ENCODE measurements around the gene GRAMD1A.

The GRAMD1A gene

GRCh38 chr19:35000647-35001501 is 751 bp downstream of the GRAMD1A start (continued):
- TF ChIP-seq REST (tag by site-specific recombination; IDR thresholded peaks at IDR 0.05) = 0 out of 2 replicates have a peak, but pooled peaks have one; percentile 26
- no peak for TF ChIP-seq ZNF112 (tag by site-specific recombination; IDR thresholded peaks at IDR 0.05)
- no peak for TF ChIP-seq ZNF239 (tag by site-specific recombination; IDR thresholded peaks at IDR 0.05)
- TF ChIP-seq ZNF274 (IDR thresholded peaks at IDR 0.05; ENCODE audit: low read length) = no peak
- TF ChIP-seq ZNF274 (tag by site-specific recombination; IDR thresholded peaks at IDR 0.05; ENCODE audit: borderline replicate concordance) = no peak
- TF ChIP-seq ZBTB11 (tag by site-specific recombination; conservative IDR thresholded peaks at IDR 0.05; ENCODE audit: low read depth) = peak; percentile 89
- TF ChIP-seq ZNF157 (tag by site-specific recombination; IDR thresholded peaks at IDR 0.05) = no peak
- no peak for TF ChIP-seq ZNF16 (tag by site-specific recombination; IDR thresholded peaks at IDR 0.05; ENCODE audit: low read depth)
- TF ChIP-seq ZIC2 (tag by site-specific recombination; IDR thresholded peaks at IDR 0.05) = peak; percentile 62
- TF ChIP-seq ZNF404 (tag by site-specific recombination; IDR thresholded peaks at IDR 0.05) = no peak
- TF ChIP-seq ZNF473 (tag by site-specific recombination; IDR thresholded peaks at IDR 0.05) = no peak
- TF ChIP-seq ZNF514 (tag by site-specific recombination; IDR thresholded peaks at IDR 0.05) = no peak
- TF ChIP-seq ZNF629 (tag by site-specific recombination; IDR thresholded peaks at IDR 0.05) = peak; percentile 70; the same call in 1 of the 2 replicates
- no peak for TF ChIP-seq ZNF146 (tag by site-specific recombination; IDR thresholded peaks at IDR 0.05)
- TF ChIP-seq OVOL3 (tag by site-specific recombination; IDR thresholded peaks at IDR 0.05) = no peak
- no peak for TF ChIP-seq ZNF624 (tag by site-specific recombination; IDR thresholded peaks at IDR 0.05)
- 0 out of 2 replicates have a peak, but pooled peaks have one; percentile 10 for TF ChIP-seq ZNF843 (tag by site-specific recombination; IDR thresholded peaks at IDR 0.05)
- 0 out of 2 replicates have a peak, but pooled peaks have one; percentile 36 for TF ChIP-seq ZNF501 (tag by site-specific recombination; IDR thresholded peaks at IDR 0.05)
- TF ChIP-seq ZFP37 (tag by site-specific recombination; IDR thresholded peaks at IDR 0.05) = 0 out of 2 replicates have a peak, but pooled peaks have one; percentile 50
- peak; percentile 83; the same call in 1 of the 2 replicates for TF ChIP-seq KLF17 (tag by site-specific recombination; IDR thresholded peaks at IDR 0.05)
- no peak for TF ChIP-seq ZFP3 (tag by site-specific recombination; IDR thresholded peaks at IDR 0.05; ENCODE audit: low read depth)
- peak; percentile 53; the same call in 1 of the 2 replicates for TF ChIP-seq ZNF76 (tag by site-specific recombination; IDR thresholded peaks at IDR 0.05; ENCODE audit: borderline replicate concordance, low read depth)
- peak; percentile 85 for TF ChIP-seq ZBTB20 (tag by site-specific recombination; IDR thresholded peaks at IDR 0.05)
- peak; percentile 38; the same call in 1 of the 2 replicates for TF ChIP-seq KLF7 (tag by site-specific recombination; IDR thresholded peaks at IDR 0.05; ENCODE audit: borderline replicate concordance)
- no peak for TF ChIP-seq FEZF1 (tag by site-specific recombination; IDR thresholded peaks at IDR 0.05)
- no peak for TF ChIP-seq OSR2 (tag by site-specific recombination; IDR thresholded peaks at IDR 0.05)
- no peak for TF ChIP-seq GLI2 (tag by site-specific recombination; IDR thresholded peaks at IDR 0.05; ENCODE audit: borderline replicate concordance, low read depth)
- TF ChIP-seq, protein P1, sequence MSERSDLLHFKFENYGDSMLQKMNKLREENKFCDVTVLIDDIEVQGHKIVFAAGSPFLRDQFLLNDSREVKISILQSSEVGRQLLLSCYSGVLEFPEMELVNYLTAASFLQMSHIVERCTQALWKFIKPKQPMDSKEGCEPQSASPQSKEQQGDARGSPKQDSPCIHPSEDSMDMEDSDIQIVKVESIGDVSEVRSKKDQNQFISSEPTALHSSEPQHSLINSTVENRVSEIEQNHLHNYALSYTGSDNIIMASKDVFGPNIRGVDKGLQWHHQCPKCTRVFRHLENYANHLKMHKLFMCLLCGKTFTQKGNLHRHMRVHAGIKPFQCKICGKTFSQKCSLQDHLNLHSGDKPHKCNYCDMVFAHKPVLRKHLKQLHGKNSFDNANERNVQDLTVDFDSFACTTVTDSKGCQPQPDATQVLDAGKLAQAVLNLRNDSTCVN (tag by site-specific recombination; optimal IDR thresholded peaks at IDR 0.05) = peak; percentile 72
- TF ChIP-seq HOXC10 (CRISPR knock-in tag; IDR thresholded peaks at IDR 0.05) = no peak
- TF ChIP-seq SALL2 (tag by site-specific recombination; IDR thresholded peaks at IDR 0.05; ENCODE audit: borderline replicate concordance) = no peak
